Fibroblast of skin of left quadriceps (primary cell): ENCODE data around the gene MYT1.

Experiments
- DNase-seq, 2 experiments: peaks; one replicate each; pipeline ENCODE4 v3.0.0-alpha.2; 2013; ENCODE audit warnings: low read depth in 2 of 2

MYT1 gene

GRCh38 chr20:64153861-64154589 is 10.2 kb upstream of the MYT1 start:
- no peak for DNase-seq

GRCh38 chr20:64154590-64155257 is 9.5 kb upstream of the MYT1 start:
- DNase-seq, result no peak

- DNase-seq, result no peak
These were observed 8.8 kb upstream of the MYT1 start for GRCh38 chr20:64155258-64156135.

- DNase-seq, result no peak
These were observed 7.9 kb upstream of the MYT1 start for GRCh38 chr20:64156136-64156885.

GRCh38 chr20:64156886-64157875 is 7.1 kb upstream of the MYT1 start:
- DNase-seq, result no peak

- DNase-seq, result no peak
These were observed 6.4 kb upstream of the MYT1 start for GRCh38 chr20:64157878-64158277.

- no peak for DNase-seq
These were observed 5.6 kb upstream of the MYT1 start for GRCh38 chr20:64158346-64159285.

- no peak for DNase-seq
These were observed 5.0 kb upstream of the MYT1 start for GRCh38 chr20:64159286-64159680.

GRCh38 chr20:64159711-64160110 is 4.5 kb upstream of the MYT1 start:
- DNase-seq, result no peak

GRCh38 chr20:64160118-64160517 is 4.1 kb upstream of the MYT1 start:
- no peak for DNase-seq

- no peak for DNase-seq
These were observed 3.5 kb upstream of the MYT1 start for GRCh38 chr20:64160526-64161355.

GRCh38 chr20:64161356-64162238 is 2.7 kb upstream of the MYT1 start:
- DNase-seq, result peak in 1 of 2 experiments; percentile 9

- no peak for DNase-seq
These were observed 1.9 kb upstream of the MYT1 start for GRCh38 chr20:64162239-64162910.

- DNase-seq, result no peak
These were observed 503 bp upstream of the MYT1 start for GRCh38 chr20:64163776-64164122.

GRCh38 chr20:64165866-64166600 is 1.8 kb downstream of the MYT1 start:
- DNase-seq, result no peak
